H1 (cell line): ENCODE data around the gene MARCHF3. TPM values are rescaled to one million over a fixed set of nuclear protein-coding genes. Genes with fewer than 3 reads are reported as not detected.

Experiments
- CHD1 ChIP-seq: IDR thresholded peaks from 2 replicates; pipeline ENCODE4 v1.6.1; 2012; ENCODE audit warnings: low read depth, low read length, improper control_type of control experiment
- NRF1 ChIP-seq: IDR thresholded peaks from 2 replicates; pipeline ENCODE4 v1.6.1; 2011; ENCODE audit warnings: mild to moderate bottlenecking, low read depth, low read length, improper control_type of control experiment
- polyA plus RNA-seq, 7 experiments: library from polyadenylated mRNA; depleted of rRNA in 3 of 7; stranded (reverse) in 5 of 7; unstranded in 2 of 7; fragments of >200 nt in 5 of 7; fragments of 200-250 nt in 2 of 7; gene quantifications; 1 replicate in 5 of 7; 2 replicates in 1 of 7; 4 replicates in 1 of 7; pipeline versions ENCODE4 v1.2.1 to v1.2.3, GENCODE V29; 2011 to 2013; ENCODE audit warnings: missing spikeins in 2 of 7, mixed read lengths in 2 of 7
- total RNA-seq: library from RNA; stranded (reverse); fragmentation: NEBNext Ultra II Directional; extraction: Animal tissue kit (Norgen Biotek cat#: 25700); gene quantifications from 2 replicates; pipeline ENCODE4 v1.2.1, GENCODE V29; 2021

MARCHF3 gene
- total and polyA plus RNA-seq, 2 of the 8 experiments (the other 6 are each of a cell fraction or from before 2014, with no cell fraction given) = 12.0 to 16.9 TPM

DNA sequence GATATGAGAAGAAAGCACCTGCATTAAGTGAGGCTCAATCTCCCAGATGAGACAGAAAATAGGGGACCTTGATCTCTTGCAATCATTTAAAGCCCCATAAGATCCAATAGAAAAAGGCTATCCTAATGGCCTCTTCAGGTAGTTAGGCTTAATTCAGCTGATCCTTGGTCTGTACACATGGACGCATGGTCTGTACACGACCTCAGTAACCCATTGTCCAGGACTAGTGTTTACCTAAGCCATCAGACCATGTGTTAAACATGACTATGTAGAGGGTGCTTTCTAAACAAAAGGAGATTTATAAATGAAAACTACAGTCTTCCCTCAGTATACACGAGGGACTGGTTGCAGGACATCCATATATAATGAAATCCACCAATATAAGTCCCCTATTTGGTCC is 7.5 kb downstream of the MARCHF3 start (continued):
- TF ChIP-seq CHD1 (no peak), NRF1 (no peak)
